GM12878 (cell line): ENCODE results near the gene LEF1.

Experiments used
- CTCF ChIP-seq, 3 experiments: IDR thresholded peaks in 2 of 3; conservative IDR thresholded peaks in 1 of 3; 2 replicates each; pipeline ENCODE4 v1.5.1; 2011; ENCODE audit warnings: low read depth in 3 of 3, low read length in 3 of 3, mild to moderate bottlenecking in 3 of 3, control low read depth in 2 of 3, moderate library complexity in 2 of 3, inconsistent platforms in 1 of 3, mixed read lengths in 1 of 3; ENCODE audit not compliant: control insufficient read depth in 2 of 3, insufficient read depth in 1 of 3; ENCODE audit errors: extremely low read depth in 1 of 3
- EP300 ChIP-seq, 2 experiments: fragments of 150-350 bp in 1 of 2; IDR thresholded peaks; 2 replicates each; pipeline ENCODE4 v1.6.1; 2011 to 2012; ENCODE audit warnings: low read depth in 2 of 2, low read length in 2 of 2, borderline replicate concordance in 1 of 2, improper control_type of control experiment in 1 of 2, inconsistent platforms in 1 of 2; ENCODE audit not compliant: control insufficient read depth in 1 of 2
- POLR2A ChIP-seq: IDR thresholded peaks from 2 replicates; pipeline ENCODE4 v1.6.1; 2011; ENCODE audit warnings: low read depth, mild to moderate bottlenecking, low read length
- POLR2AphosphoS5 ChIP-seq: IDR thresholded peaks from 2 replicates; pipeline ENCODE4 v1.6.1; 2011; ENCODE audit warnings: mild to moderate bottlenecking, low read length, inconsistent platforms
- RBBP5 ChIP-seq: fragments of 200-600 bp; sonication (generic); conservative IDR thresholded peaks from 2 replicates; pipeline ENCODE4 v1.6.1; 2016
- SMARCA5 ChIP-seq: fragments of 450-650 bp; IDR thresholded peaks from 2 replicates; pipeline ENCODE4 v1.6.1; 2017; ENCODE audit warnings: mild to moderate bottlenecking
- USF2 ChIP-seq: IDR thresholded peaks from 2 replicates; pipeline ENCODE4 v1.6.1; 2011; ENCODE audit warnings: low read depth, low read length, improper control_type of control experiment, borderline replicate concordance

GRCh38 chr4:108060164-108060563 lies 108.6 kb downstream of the LEF1 start:
- TF ChIP-seq CTCF (IDR thresholded peaks at IDR 0.05 in 2 of 3, conservative IDR thresholded peaks at IDR 0.05 in 1 of 3; ENCODE audit: control insufficient read depth in 2 of 3, extremely low read depth in 1 of 3, insufficient read depth in 1 of 3, low read depth in 3 of 3, low read length in 3 of 3) (peak in 2 of 3 experiments; percentile 23 to 51; a peak in 4 of 6 replicates), EP300 (IDR thresholded peaks at IDR 0.05; ENCODE audit: borderline replicate concordance in 1 of 2, control insufficient read depth in 1 of 2, low read depth in 2 of 2, low read length in 2 of 2) (no peak), USF2 (no peak), POLR2A (no peak), RBBP5 (no peak), POLR2AphosphoS5 (no peak), SMARCA5 (no peak)
